HG03469 (cell line): Measurements from ENCODE around the gene STAG1.
"Not testable (repeated sequence)": the region's sequence is repeated elsewhere in the genome, so short reads cannot be mapped to it uniquely, and the experiment has no call there.

Experiments used
- ATAC-seq: cut with Tn5 transposase; IDR thresholded peaks from one replicate; pipeline ENCODE4 v1.9.1; 2021; ENCODE audit warnings: mild to moderate bottlenecking, moderate library complexity, moderate number of reproducible peaks; ENCODE audit not compliant: unreplicated experiment

STAG1 gene

GRCh38 chr3:136749091-136749490, 3.1 kb downstream of the STAG1 start:
- ATAC-seq: no peak

GRCh38 chr3:136745916-136746315, 6.3 kb downstream of the STAG1 start:
- ATAC-seq: no peak

GRCh38 chr3:136741063-136741462, 11.1 kb downstream of the STAG1 start:
- no peak for ATAC-seq

- ATAC-seq: no peak
These were observed 11.7 kb downstream of the STAG1 start for GRCh38 chr3:136740351-136740958.

- not testable (repeated sequence) for ATAC-seq
These were observed 15.2 kb downstream of the STAG1 start for GRCh38 chr3:136736950-136737349.

- no peak for ATAC-seq
These were observed 17.1 kb downstream of the STAG1 start for GRCh38 chr3:136735103-136735502.

GRCh38 chr3:136734382-136735070, 17.7 kb downstream of the STAG1 start:
- ATAC-seq: no peak

GRCh38 chr3:136733317-136733833, 18.8 kb downstream of the STAG1 start:
- ATAC-seq: no peak

GRCh38 chr3:136731274-136731884, 20.8 kb downstream of the STAG1 start:
- ATAC-seq: no peak

GRCh38 chr3:136730595-136731273, 21.4 kb downstream of the STAG1 start:
- ATAC-seq: peak; percentile 69

- ATAC-seq: no peak
These were observed 23.3 kb downstream of the STAG1 start for GRCh38 chr3:136728918-136729317.

GRCh38 chr3:136728473-136728872, 23.7 kb downstream of the STAG1 start:
- ATAC-seq: no peak

- no peak for ATAC-seq
These were observed 26.7 kb downstream of the STAG1 start for GRCh38 chr3:136725468-136725867.

- ATAC-seq: not testable (repeated sequence)
These were observed 29.3 kb downstream of the STAG1 start for GRCh38 chr3:136722916-136723315.

GRCh38 chr3:136722399-136722798, 29.8 kb downstream of the STAG1 start:
- ATAC-seq: not testable (repeated sequence)

GRCh38 chr3:136720091-136720490, 32.1 kb downstream of the STAG1 start:
- ATAC-seq: no peak

- no peak for ATAC-seq
These were observed 35.5 kb downstream of the STAG1 start for GRCh38 chr3:136716629-136717028.

- ATAC-seq: no peak
These were observed 38.2 kb downstream of the STAG1 start for GRCh38 chr3:136714020-136714419.

- ATAC-seq: no peak
These were observed 39.2 kb downstream of the STAG1 start for GRCh38 chr3:136712941-136713340.

GRCh38 chr3:136711888-136712287, 40.3 kb downstream of the STAG1 start:
- ATAC-seq: not testable (repeated sequence)

GRCh38 chr3:136711277-136711676, 40.9 kb downstream of the STAG1 start:
- no peak for ATAC-seq
